GM19452 (cell line): ENCODE measurements around the gene CASP7.
A peak's percentile ranks its signal among the peaks of the same experiment; 100 is the strongest.

Source experiments
- ATAC-seq: cut with Tn5 transposase; IDR thresholded peaks from one replicate; pipeline ENCODE4 v1.9.1; 2021; ENCODE audit not compliant: unreplicated experiment

Gene CASP7

GRCh38 chr10:113665806-113666354, 13.8 kb upstream of the CASP7 start:
- ATAC-seq = no peak

DNA sequence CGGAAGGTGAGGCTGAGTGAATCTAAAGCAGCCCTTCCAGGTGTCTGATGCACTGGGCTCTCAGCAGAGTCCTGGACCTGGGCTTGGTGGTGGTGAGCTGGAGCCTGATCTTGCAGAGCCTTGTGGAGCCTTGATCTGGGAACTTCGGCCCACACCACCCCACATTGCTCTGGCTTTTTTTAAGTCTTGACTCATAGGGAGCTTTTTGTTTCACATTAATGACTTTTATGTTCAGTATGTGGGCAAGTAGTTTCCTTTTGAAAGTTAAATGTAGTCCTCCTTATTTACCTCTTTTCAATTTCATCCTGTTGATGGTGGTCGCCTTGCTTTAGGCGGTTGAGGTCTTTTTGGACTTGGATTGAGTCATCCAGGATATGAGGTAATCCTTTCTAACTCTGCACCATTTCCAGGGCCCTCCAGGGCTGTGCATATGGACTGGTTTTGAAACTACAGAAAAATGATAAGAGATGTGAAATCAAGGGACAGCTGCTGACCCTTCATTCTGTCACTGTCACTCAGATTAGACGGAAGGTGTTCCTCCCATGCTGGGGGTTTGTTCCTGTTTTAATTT, 12.9 kb upstream of the CASP7 start:
- peak; percentile 88 for ATAC-seq

DNA sequence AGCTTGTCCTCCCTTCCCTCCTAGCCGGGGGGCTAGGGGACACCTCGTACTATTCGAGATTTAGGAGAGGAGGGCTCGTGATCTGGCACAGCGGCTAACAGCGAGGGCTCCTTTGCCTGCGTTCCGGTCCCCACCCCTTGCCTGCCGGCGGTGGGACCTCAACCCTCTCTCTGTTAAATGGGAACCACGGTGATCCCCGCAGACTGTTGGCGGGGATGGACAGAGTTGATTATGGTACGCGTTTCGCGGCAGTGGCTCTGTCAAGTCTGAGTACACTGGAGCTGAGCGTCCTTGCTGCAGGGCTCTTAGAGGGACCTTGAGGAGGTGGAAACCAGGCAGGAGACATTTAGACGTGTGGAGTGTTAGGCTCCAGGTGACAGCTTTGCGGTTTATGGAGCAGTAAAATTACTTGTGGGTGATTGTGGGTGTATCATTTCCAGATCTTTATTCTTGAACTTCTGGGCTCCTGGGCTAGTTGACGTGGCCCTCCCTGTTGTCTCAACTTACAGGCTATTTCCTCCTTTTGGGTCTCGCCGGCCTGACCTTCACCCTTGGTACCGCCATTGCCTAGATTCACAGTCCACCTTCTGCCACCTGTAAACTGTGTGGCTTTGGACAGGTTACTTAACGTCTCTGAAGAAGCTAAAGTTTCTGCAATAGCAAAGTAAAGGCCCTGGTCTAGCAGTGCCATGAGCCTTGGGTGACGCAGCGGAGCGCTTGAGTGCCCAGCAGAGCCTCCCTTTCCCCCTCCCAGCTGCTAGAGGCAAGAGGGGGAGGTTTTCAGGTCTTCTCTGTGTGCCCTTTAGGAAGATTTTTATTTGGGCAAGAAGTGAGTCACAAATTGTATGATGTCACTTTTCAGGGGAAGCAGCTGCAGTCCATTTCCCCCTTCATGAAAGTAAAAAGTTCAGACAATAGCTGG, 739 bp downstream of the CASP7 start:
- peak; percentile 9 for ATAC-seq

GRCh38 chr10:113681533-113682470, 2.1 kb downstream of the CASP7 start:
- ATAC-seq = peak; percentile 64

DNA sequence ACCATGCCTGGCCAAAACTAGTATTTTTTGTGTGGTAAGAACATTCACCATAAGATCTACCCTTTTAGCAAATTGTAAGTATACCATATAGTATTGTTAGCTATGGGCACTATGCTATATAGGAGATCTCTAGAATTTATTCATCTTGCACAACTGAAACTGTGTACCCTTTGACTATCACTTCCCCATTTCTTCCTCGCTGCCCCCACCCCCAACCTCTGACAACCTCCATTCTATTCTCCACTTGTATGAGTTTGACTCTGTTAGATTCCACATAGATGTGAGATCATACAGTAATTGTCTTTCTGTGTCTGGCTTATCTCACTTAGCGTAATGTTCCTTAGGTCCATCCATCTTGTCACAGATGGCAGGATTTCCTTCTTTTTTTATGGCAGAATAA, 3.6 kb downstream of the CASP7 start:
- ATAC-seq = no peak

- ATAC-seq = no peak
Observed at GRCh38 chr10:113686028-113686427, 6.3 kb downstream of the CASP7 start.

DNA sequence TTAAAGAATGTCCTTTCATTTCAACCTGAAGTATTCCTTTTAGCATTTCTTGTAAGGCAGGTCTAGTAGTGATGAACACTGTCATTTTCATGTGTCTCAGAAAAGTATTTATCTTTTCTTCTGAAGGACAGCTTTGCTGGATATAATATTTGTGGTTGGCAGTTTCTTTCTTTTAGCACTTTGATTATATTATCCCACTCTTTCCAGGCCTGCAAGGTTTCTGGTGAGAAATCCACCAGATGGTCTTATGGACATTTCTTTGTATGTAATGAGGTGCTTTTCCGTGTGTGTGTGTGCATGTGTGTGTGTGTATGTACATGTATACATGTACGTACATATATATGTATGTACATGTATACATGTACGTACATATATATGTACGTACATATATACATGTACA, 7.3 kb downstream of the CASP7 start:
- ATAC-seq = no peak

- no peak for ATAC-seq
Observed at GRCh38 chr10:113689057-113689456, 9.3 kb downstream of the CASP7 start.

GRCh38 chr10:113689574-113689973, 9.9 kb downstream of the CASP7 start:
- no peak for ATAC-seq

GRCh38 chr10:113690749-113691148, 11.0 kb downstream of the CASP7 start:
- ATAC-seq = no peak

DNA sequence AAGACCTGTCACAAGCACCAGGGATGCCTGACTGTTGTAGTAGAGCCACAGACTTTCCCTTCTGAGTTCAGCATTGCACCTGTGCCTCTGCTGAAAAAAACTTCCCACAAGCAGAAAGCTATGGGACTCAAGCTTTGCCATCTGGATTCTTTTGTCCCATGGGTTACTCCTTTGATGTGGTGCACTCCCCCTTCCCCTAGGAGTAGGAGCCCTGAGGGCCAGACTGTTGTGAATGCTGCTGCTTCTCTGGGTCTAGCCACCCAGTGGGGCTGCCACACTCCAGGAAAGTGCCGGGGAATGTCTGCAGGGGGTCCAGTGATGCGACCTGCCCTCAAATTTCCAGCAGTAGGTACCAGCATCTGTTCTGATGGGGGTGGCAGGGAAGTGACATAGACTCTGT, 11.7 kb downstream of the CASP7 start:
- no peak for ATAC-seq

DNA sequence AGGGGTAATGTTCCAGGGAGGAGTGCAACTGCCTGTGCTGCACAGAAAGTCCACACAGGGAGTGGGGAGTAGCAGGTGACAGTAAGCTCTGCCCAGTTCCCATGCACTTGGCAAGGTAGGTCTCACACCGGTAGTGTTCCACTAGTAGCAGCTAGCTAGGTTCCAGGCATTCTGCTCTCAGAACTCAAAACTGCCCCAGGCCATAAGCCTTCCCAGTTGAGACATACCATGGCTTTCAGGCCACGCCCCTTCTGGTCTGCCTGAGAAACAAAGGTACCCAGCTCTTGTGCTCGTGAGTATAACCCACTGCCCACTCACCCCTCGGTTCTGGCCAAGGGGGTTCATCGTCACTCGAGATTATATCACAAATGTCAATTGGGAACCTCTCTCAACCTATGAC, 12.6 kb downstream of the CASP7 start:
- no peak for ATAC-seq

- ATAC-seq = no peak
Observed at GRCh38 chr10:113693348-113693747, 13.6 kb downstream of the CASP7 start.

- no peak for ATAC-seq
Observed at GRCh38 chr10:113695691-113696090, 16.0 kb downstream of the CASP7 start.

DNA sequence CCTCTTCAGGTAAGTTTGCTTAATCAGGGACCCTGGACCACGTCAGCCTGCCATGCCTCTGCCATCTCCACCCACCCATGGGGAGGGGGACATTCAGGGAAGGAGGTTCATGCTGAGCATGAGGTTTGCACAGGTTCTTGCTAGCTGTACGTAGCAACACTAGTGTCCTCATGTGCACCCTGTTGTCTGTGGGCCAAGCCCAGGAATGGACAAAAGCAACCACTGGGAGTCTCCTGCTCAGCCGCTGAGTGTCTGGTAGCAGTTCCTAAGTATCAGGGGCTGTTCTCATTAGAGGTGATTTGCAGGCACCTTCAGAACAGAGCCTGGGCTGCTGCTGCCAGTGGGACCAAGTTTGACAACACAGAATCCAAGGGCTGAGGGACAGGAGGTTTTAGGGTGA, 17.9 kb downstream of the CASP7 start:
- ATAC-seq = no peak

DNA sequence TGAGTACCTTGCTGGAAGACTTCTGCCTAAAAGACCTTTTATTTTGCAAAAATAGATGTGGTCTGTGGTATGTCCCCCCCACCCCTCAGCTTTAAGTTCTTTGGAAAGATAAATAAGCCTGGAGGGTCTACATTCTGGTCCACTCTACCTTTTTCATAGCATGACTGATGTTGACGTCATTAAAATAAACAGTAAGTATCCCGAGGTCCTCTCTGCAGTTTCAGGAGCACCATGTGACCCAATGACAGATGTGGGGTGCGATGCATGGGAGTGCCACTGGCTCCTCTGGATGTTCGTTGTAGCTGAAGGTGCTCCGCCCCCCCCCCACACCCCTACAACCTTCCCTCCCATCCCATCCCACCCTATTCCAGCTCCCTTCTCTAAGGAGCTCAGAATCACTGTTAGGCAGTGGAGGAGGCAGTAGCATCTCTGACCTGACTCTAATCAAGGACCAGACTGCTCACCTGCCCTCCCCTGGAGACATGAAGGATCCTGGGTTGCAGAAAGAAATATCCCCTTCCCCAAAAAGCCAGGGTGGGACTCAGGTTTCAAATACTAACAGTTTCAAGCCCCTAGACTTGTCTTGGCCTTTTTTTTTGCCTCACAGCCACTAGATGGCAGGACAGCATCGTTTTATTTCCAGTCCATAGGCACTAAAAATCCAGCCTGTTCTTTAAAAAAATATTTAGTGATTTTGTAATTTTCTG, 25.1 kb downstream of the CASP7 start:
- ATAC-seq = no peak

DNA sequence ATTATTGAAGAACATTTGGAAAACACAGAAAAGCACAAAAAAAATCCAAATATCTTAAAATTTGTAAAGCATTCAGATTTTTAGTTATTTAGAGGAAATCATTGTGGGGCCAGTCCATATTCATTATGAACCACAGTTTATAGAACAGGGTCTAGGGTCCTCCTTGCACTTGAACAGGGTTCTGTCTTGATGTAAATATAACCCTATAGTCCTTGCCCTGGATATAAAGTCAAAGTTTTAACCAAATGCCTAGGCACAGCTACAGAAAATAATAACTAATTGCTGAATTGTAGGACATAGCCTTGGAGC, 25.6 kb downstream of the CASP7 start:
- ATAC-seq = no peak

- no peak for ATAC-seq
Observed at GRCh38 chr10:113706623-113707022, 26.9 kb downstream of the CASP7 start.

- ATAC-seq = no peak
Observed at GRCh38 chr10:113708640-113709039, 28.9 kb downstream of the CASP7 start.

GRCh38 chr10:113709221-113709838, 29.6 kb downstream of the CASP7 start:
- no peak for ATAC-seq
